GM08714 (cell line): Measurements from ENCODE around the gene TPO.
"Not testable (repeated sequence)": the region's sequence is repeated elsewhere in the genome, so short reads cannot be mapped to it uniquely, and the experiment has no call there.

Experiments used
- H3K4me3 ChIP-seq: fragments of 200-500 bp; sonication (Bioruptor generic); 2 replicates; pipeline ENCODE4 v1.5.1; 2014; ENCODE audit warnings: mild to moderate bottlenecking, low read length, inconsistent platforms
- ZNF274 ChIP-seq: IDR thresholded peaks from 2 replicates; pipeline ENCODE4 v1.6.1; 2012; ENCODE audit warnings: mild to moderate bottlenecking, low read depth, low read length

Gene TPO

DNA sequence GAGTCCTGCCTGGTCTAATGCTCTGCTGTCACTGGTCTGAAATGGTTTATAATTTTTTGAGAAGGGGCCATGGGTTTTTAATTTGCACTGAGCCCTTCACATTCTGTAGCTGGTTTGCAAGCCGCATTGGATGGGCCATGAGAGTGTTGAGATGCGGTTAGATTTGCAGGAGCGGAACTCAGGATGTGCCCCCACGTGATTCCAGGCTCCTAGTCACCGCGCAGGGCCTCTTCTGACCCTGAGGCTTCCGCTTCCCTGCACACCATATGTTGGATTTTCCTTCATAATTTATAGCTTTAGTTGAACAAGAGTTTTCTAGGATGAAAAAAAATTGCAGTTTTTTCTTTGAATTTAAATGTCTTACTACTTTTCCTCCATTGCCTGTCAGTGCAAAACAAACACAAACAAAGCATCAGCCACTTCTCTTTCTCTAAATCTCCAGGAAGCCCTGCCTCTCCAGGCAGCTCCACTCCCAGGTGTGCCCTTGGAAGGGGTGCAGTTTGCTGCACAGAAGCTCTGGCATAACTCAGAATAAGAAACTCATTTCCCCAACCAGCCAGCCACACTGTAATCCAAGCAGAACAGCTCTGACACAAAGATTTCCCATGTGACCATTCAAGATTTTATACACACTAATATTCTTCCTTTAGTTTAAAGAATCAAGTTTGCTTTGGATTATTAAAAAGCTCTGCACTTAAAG is 18.4 kb upstream of the TPO start:
- TF ChIP-seq ZNF274: no peak
- no peak overlapping the region for H3K4me3 ChIP-seq

DNA sequence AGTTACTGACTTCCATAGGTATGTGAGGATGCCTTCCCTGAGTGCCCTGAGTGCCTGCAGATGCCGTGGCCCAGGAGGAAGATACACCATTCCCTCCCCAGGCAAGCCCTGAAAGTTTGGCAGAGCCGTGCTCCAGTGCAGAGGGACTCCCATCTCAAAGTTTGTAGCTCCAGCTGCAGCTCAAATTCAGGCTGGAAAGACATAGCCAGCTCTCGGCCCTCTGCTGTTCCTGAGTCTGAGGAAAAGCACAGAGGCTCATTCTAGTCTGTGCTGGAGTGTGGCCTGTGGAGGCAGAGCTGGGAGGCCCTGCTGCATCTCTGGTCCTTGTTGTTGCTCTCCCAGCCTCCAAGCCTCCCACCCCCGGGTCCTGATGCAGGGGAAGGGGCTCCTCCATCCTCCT is 15.9 kb upstream of the TPO start:
- TF ChIP-seq ZNF274: no peak
- no peak overlapping the region for H3K4me3 ChIP-seq

DNA sequence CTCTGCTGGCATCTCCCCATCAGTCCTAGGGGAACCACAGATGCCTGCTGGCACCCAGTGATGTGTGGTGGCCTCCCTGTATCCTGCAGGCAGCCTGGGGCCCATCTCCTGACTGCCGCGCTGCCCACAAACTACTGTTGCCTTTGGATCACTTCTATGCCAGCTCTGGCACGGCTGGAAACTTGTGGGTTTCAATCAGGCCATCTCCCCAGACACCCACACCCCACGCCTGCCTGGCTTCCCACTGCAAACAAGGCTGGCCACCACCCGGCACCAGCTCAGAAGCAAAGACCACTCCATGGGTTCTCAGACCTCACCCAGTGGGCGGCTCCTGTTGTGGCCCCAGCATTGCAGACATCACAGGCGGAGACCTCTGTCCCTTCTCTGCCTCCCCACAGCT is 15.1 kb upstream of the TPO start:
- H3K4me3 ChIP-seq: no peak overlapping the region
- no peak for TF ChIP-seq ZNF274

DNA sequence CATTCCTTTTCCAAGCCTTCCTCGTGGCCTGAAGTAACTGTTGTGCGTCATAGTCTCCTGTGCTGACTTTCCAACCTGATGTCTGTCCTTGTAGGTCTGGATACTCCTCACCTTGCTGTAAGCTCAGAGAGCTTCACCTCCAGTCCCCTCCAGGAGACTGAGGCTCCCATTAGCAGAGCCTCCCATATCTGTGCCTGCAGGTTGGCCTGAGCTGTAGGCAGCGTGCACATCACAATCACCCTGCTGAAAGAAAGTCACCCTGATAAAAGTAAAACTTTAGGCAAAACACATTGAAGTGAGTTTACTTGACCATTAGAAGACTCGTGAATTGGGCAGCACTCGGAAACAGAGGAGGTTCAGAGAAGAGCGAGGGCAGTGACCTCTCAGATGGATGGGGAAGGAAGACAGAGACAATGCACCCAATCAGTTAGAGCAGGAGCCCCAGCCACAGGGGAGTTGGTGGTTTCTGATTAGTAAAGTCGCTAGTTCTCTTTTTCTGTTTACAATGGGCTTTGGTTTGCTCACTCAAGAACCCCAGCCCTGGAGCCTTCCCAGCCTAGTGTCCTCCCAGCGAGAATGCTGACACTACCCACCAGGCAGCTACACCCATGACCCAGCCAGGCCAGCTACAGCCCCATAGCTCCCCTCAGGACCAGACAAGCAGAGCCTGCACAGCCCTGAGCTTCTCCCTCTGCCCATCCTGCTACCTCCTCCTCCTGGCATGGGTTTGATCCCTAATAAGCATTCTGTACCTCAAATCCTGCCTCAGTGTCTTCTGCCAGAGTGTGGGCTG is 12.1 kb upstream of the TPO start:
- H3K4me3 ChIP-seq: no peak overlapping the region
- TF ChIP-seq ZNF274: no peak

DNA sequence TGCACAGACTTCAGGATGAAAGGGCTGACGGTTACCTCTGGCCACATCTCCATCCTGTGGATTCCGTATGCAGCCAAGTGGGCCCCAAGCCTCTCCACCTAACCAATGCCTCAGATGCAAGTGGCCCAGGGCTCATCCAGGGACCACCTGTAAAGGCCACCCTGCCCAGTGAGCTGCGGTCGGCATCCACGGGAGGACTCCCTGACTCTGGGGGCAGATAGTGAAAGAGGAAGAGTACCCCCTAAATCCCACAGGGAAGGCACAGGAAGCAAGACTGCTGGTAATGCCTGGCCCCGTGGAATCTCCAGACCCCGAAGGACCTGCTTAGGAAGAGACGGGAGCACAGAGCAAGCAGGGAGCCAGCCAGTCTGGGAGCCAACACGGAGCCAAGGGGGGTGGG is 11.2 kb upstream of the TPO start:
- H3K4me3 ChIP-seq: no peak overlapping the region
- no peak for TF ChIP-seq ZNF274

DNA sequence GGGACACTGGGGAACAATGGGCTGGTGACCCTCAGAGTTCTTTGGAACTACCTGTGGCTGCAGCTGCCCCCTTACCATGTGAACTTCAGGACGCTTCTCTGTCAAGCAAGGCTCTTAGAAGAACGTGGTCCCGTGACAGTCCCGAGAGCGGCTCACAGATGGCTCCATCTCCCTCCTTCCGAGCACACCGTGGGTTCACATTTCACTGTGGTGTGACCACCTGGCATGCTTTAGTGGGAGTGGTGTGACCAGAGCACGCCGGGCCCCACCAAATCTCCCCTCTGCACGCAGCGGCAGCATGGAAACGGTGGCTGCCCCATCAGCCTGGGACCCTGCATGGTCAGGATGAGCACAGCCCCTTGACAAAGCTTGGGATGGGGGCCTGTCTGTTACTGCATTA is 9.7 kb upstream of the TPO start:
- TF ChIP-seq ZNF274: no peak
- no peak overlapping the region for H3K4me3 ChIP-seq

DNA sequence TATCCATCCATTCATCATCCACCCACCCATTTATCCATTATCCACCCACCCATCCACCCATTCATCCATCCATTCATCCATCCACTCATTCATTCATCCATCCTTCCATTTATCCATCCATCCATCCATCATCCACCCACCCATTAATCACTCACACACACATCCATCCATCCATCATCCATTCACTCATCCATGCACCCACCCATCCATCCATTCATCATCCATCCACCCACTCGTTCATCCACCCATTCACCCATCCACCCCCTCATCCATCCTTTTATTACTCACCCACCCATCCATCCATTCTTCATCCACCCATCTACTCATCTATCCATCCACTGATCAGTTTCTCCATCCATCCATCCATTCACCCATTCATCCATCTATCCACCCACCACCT is 8.1 kb upstream of the TPO start:
- H3K4me3 ChIP-seq: no peak overlapping the region
- TF ChIP-seq ZNF274: no peak

DNA sequence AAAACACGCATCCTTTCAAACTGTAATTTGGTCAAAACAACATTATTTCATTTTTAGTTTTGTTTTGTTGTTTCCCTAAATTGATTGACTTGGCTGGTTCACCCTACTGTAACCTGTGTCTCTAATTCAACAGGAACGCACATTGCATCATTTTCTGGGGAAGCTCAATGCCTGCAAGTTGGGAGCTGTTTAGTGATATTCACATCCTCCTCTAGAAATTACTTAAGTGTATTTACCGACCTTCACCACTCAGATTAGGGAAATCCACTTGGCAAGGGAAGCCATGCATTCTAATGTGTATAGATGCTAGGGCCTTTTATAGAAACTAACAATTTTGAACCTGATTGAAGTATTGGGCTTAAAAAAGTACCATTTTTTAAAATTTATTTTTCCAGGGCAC is 7.3 kb upstream of the TPO start:
- H3K4me3 ChIP-seq: no peak overlapping the region
- no peak for TF ChIP-seq ZNF274

DNA sequence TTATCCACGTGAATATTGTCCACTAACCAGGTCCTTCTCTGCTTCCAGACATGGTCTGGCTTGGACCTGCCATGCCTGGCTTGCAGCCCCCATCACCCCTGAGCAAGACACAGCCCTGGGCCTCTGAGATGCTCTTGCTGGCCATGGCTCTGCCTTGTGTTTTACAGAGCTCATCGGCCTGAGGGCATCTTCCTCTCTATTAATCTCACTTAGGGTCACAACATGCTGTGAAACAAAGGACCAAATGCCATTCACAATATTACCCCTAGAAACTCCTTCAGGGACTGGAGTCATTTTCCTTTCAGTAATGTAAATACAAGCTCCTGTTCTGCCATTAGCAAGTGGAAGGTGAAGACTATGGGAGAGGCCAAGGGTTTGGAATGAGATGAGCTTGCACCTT is 6.8 kb upstream of the TPO start:
- no peak for TF ChIP-seq ZNF274
- no peak overlapping the region for H3K4me3 ChIP-seq

DNA sequence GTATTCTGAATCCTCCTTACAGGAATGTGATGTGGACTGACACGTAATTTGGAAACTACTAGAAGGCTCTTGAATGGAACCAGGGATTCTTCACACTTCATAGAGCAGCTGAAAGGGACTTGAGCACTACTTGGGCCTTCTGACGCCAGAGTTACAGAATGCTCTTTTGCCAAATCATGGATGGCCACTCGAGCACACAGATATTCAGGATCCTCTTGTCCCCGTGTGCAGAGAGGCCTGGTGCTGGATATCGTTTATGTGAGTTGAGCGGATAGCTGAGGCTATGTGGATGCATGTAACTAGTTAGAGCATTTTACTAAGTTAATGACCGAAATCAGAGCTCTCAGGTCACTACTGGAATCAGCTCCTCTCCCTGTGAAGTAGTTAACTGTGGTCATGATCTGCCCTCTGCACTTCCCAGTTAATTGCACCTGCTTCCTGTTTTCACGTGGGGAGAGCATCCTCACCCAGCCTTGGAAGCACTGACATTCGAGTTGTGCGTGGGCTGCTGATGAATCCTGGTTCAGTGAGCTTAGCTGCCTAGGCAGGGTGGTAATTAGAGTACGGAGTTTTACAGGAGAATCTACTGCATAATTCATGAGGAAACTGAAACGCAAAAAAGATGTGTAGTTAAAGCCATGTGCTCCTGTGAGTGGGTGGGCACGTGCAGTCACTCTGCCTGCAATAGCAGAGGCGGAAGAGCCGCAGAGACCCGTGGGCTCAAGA is 5.2 kb upstream of the TPO start:
- TF ChIP-seq ZNF274: no peak
- H3K4me3 ChIP-seq: no peak overlapping the region

DNA sequence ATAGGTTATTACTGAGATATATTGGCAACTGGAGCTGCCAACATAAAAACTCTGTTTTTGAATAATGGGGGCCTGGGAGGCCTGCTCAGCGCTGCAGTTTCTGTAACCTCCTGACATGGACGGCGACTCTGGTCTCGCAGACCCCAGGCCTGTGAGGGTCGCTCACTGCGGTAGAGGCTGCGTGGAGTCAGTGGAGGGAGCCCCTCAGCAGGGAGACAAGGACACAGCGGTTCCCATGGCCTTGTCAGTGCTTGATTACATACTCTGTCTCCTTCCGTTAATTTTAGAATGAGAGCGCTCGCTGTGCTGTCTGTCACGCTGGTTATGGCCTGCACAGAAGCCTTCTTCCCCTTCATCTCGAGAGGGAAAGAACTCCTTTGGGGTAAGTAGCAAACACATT is 858 bp downstream of the TPO start:
- TF ChIP-seq ZNF274: no peak
- no peak overlapping the region for H3K4me3 ChIP-seq

DNA sequence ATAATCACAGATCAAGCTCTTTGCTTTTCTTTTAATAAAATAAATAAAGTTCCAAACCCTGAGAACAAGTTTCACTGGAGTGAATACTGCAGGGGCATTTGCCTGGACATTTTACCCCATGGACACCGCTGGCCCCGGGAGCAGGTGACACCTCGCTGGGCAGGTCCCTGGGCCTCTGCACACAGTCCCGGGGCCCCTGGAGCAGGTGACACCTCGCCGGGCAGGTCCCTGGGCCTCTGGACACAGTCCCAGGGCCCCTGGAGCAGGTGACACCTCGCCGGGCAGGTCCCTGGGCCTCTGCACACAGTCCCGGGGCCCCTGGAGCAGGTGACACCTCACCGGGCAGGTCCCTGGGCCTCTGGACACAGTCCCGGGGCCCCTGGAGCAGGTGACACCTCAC is 1.6 kb downstream of the TPO start:
- not testable (repeated sequence) for H3K4me3 ChIP-seq

DNA sequence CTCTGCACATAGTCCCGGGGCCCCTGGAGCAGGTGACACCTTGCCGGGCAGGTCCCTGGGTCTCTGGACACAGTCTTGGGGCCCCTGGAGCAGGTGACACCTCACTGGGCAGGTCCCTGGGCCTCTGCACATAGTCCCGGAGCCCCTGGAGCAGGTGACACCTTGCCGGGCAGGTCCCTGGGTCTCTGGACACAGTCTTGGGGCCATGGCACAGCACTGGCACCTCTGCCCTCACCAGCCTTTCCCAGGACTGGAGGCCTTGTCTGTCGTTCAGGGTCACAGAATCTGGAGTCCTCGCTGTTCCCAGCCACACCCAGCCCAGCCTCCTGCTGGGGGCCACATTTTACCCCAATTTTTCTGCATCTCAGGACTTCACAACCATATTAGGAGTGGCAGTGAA is 2.2 kb downstream of the TPO start:
- no peak for TF ChIP-seq ZNF274
- no peak overlapping the region for H3K4me3 ChIP-seq

DNA sequence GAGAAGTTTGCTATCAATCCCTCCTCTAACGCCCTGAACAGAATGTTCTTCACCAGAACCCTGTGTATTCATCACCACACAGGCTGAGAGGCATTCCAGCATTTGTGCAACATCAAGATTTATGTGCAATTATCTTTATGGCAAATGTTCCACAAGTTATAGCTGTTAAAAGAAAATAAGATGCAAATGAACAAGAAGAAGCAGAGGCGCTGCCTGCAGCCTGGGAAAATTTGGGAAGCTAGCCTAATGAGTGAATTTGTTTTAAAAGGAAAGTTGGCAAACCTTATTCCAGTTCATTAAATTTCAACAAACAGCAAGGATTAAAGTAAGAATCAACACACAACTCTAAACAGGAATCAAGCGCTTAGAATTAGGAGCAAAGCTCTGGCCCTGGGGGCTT is 5.3 kb downstream of the TPO start:
- no peak for TF ChIP-seq ZNF274
- H3K4me3 ChIP-seq: no peak overlapping the region
